GM23338 (cell line): ENCODE data around the gene ERRFI1. TPM values are rescaled to one million over a fixed set of nuclear protein-coding genes. Genes with fewer than 3 reads are reported as not detected.
A peak's percentile ranks its signal among the peaks of the same experiment; 100 is the strongest.

ENCODE experiments used
- ATAC-seq: fragments of 200-7000 bp; cut with Tn5 transposase; 3 replicates; pipeline ENCODE4 v1.9.1; 2020
- DNase-seq: peaks from one replicate; pipeline ENCODE4 v3.0.0-alpha.2; 2015; ENCODE audit warnings: low spot score
- H2AFZ ChIP-seq: fragments of 200-600 bp; sonication (generic); 2 replicates; pipeline ENCODE4 v1.8.0; 2016; ENCODE audit warnings: antibody characterized with exemption, mild to moderate bottlenecking, moderate library complexity
- H3F3A ChIP-seq: fragments of 200-600 bp; sonication (generic); replicated peaks from 2 replicates; pipeline ENCODE4 v1.8.0; 2017; ENCODE audit warnings: antibody characterized with exemption, mixed run types, low read depth
- H3K27ac ChIP-seq: fragments of 200-600 bp; sonication (generic); 2 replicates; pipeline ENCODE4 v1.6.1; 2016; ENCODE audit warnings: low read depth
- H3K27me3 ChIP-seq: fragments of 200-600 bp; sonication (generic); 2 replicates; pipeline ENCODE4 v1.8.0; 2016; ENCODE audit warnings: mild to moderate bottlenecking, mixed run types, moderate library complexity; ENCODE audit not compliant: insufficient read depth
- H3K36me3 ChIP-seq: fragments of 200-600 bp; sonication (generic); 2 replicates; pipeline ENCODE4 v1.8.0; 2016; ENCODE audit warnings: mild to moderate bottlenecking; ENCODE audit not compliant: insufficient read depth
- H3K4me1 ChIP-seq: fragments of 200-600 bp; sonication (generic); 2 replicates; pipeline ENCODE4 v1.8.0; 2016; ENCODE audit warnings: mild to moderate bottlenecking, moderate library complexity; ENCODE audit not compliant: insufficient read depth
- H3K4me2 ChIP-seq: fragments of 200-600 bp; sonication (generic); 2 replicates; pipeline ENCODE4 v1.7.1; 2017; ENCODE audit warnings: mixed run types
- H3K4me3 ChIP-seq: fragments of 200-600 bp; sonication (generic); 2 replicates; pipeline ENCODE4 v1.6.1; 2016; ENCODE audit warnings: mixed run types
- H3K79me2 ChIP-seq: fragments of 200-600 bp; sonication (generic); replicated peaks from 2 replicates; pipeline ENCODE4 v1.8.0; 2017; ENCODE audit warnings: mild to moderate bottlenecking; ENCODE audit not compliant: insufficient read depth
- H3K9me2 ChIP-seq: fragments of 200-600 bp; sonication (generic); 2 replicates; pipeline ENCODE4 v1.8.0; 2017; ENCODE audit not compliant: insufficient read depth
- H4K20me1 ChIP-seq: fragments of 200-600 bp; sonication (generic); replicated peaks from 2 replicates; pipeline ENCODE4 v1.8.0; 2017; ENCODE audit warnings: mild to moderate bottlenecking; ENCODE audit not compliant: insufficient read depth
- H3K27ac Mint-ChIP-seq: 2 replicates; pipeline ENCODE4 v1.8.0; 2020; ENCODE audit warnings: inconsistent platforms, mild to moderate bottlenecking, moderate library complexity, mixed read lengths
- H3K27me3 Mint-ChIP-seq: 3 replicates; pipeline ENCODE4 v1.8.0; 2022; ENCODE audit warnings: low read depth, mild to moderate bottlenecking, moderate library complexity, mixed read lengths, inconsistent platforms; ENCODE audit not compliant: insufficient read depth, poor library complexity
- H3K36me3 Mint-ChIP-seq: 3 replicates; pipeline ENCODE4 v1.8.0; 2021; ENCODE audit warnings: low read depth, mild to moderate bottlenecking, inconsistent platforms, moderate library complexity, mixed read lengths
- H3K4me1 Mint-ChIP-seq: 3 replicates; pipeline ENCODE4 v1.8.0; 2020; ENCODE audit warnings: mild to moderate bottlenecking, inconsistent platforms, mixed read lengths
- H3K4me3 Mint-ChIP-seq: 3 replicates; pipeline ENCODE4 v1.8.0; 2021; ENCODE audit warnings: moderate library complexity, mild to moderate bottlenecking, inconsistent platforms, mixed read lengths
- H3K9me3 Mint-ChIP-seq: 3 replicates; pipeline ENCODE4 v1.8.0; 2020; ENCODE audit warnings: moderate library complexity, mild to moderate bottlenecking, inconsistent platforms, mixed read lengths
- CREB1 ChIP-seq: fragments of 250-450 bp; sonication (Bioruptor Pico); IDR thresholded peaks from 2 replicates; pipeline ENCODE4 v1.5.0; 2020; ENCODE audit warnings: low read depth, mild to moderate bottlenecking, moderate library complexity
- EZH2 ChIP-seq: fragments of 200-600 bp; sonication (generic); IDR thresholded peaks from one replicate; pipeline ENCODE4 v1.8.0; 2017; ENCODE audit warnings: antibody characterized with exemption, mild to moderate bottlenecking, low read depth; ENCODE audit not compliant: unreplicated experiment
- EZH2phosphoT487 ChIP-seq: fragments of 200-600 bp; sonication (generic); IDR thresholded peaks from one replicate; pipeline ENCODE4 v1.8.1; 2018; ENCODE audit warnings: antibody characterized with exemption; ENCODE audit not compliant: unreplicated experiment
- JUNB ChIP-seq: IDR thresholded peaks from one replicate; pipeline ENCODE4 v1.6.1; 2016; ENCODE audit warnings: antibody characterized with exemption; ENCODE audit not compliant: unreplicated experiment
- NANOG ChIP-seq: IDR thresholded peaks from 2 replicates; pipeline ENCODE4 v1.6.1; 2016; ENCODE audit warnings: antibody characterized with exemption, borderline replicate concordance
- POLR2AphosphoS5 ChIP-seq: IDR thresholded peaks from 2 replicates; pipeline ENCODE4 v1.6.1; 2016; ENCODE audit warnings: antibody characterized with exemption, low read depth
- STAT1 ChIP-seq: IDR thresholded peaks from one replicate; pipeline ENCODE4 v1.6.1; 2016; ENCODE audit warnings: antibody characterized with exemption; ENCODE audit not compliant: unreplicated experiment
- ZNF114 ChIP-seq: fragments of 250-450 bp; sonication (Bioruptor Pico); IDR thresholded peaks from 2 replicates; pipeline ENCODE4 v1.5.0; 2020; ENCODE audit warnings: mild to moderate bottlenecking, moderate library complexity
- polyA plus RNA-seq: library from polyadenylated mRNA; unstranded; fragments of >200 nt; fragmentation: Nextera tagmentation; extraction: Ambion mirVana; gene quantifications from 2 replicates; pipeline ENCODE4 v1.2.1, GENCODE V29; 2016
- total RNA-seq: library from RNA; depleted of rRNA; stranded (reverse); fragments of >200 nt; shearing (Covaris generic); gene quantifications from 2 replicates; pipeline ENCODE4 v1.2.3, GENCODE V29; 2014
- TF ChIP-seq, protein P1 (sequence below): fragments of 250-450 bp; sonication (Bioruptor Pico); IDR thresholded peaks from 2 replicates; pipeline ENCODE4 v1.5.0; 2020; ENCODE audit warnings: mild to moderate bottlenecking, moderate library complexity
- TF ChIP-seq, protein P2 (sequence below): IDR thresholded peaks from one replicate; pipeline ENCODE4 v1.6.1; 2018; ENCODE audit warnings: antibody characterized with exemption; ENCODE audit not compliant: unreplicated experiment
- TF ChIP-seq, protein P3 (sequence below), 2 experiments: fragments of 200-600 bp in 1 of 2; sonication (generic) in 1 of 2; conservative IDR thresholded peaks; 2 replicates each; pipeline versions ENCODE4 v1.5.1 to v1.6.1; 2016 to 2017; ENCODE audit warnings: antibody characterized with exemption in 2 of 2, low read depth in 2 of 2, mild to moderate bottlenecking in 2 of 2, moderate library complexity in 1 of 2
- TF ChIP-seq, protein P4 (sequence below): IDR thresholded peaks from 2 replicates; pipeline ENCODE4 v1.6.1; 2016; ENCODE audit warnings: antibody characterized with exemption

The ERRFI1 gene
- total and polyA plus RNA-seq, 2 experiments from 2014 or later, result 22.9 to 59.8 TPM

DNA sequence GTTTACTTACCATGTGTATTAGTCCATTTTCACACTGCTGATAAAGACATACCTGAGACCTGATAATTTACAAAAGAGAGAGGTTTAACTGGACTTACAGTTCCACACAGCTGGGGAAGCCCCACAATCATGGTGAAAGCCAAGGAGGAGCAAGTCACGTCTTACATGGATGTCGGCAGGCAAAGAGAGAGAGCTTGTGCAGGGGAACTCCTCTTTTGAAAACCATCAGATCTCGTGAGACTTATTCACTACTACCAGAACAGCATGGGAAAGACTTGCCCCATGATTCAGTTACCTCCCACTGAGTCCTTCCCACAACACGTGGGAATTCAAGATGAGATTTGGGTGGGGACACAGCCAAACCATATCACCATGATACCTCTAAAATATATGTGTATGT lies 39.3 kb upstream of the ERRFI1 start (continued):
- TF ChIP-seq CREB1 (no peak), EZH2 (no peak), JUNB (no peak)

DNA sequence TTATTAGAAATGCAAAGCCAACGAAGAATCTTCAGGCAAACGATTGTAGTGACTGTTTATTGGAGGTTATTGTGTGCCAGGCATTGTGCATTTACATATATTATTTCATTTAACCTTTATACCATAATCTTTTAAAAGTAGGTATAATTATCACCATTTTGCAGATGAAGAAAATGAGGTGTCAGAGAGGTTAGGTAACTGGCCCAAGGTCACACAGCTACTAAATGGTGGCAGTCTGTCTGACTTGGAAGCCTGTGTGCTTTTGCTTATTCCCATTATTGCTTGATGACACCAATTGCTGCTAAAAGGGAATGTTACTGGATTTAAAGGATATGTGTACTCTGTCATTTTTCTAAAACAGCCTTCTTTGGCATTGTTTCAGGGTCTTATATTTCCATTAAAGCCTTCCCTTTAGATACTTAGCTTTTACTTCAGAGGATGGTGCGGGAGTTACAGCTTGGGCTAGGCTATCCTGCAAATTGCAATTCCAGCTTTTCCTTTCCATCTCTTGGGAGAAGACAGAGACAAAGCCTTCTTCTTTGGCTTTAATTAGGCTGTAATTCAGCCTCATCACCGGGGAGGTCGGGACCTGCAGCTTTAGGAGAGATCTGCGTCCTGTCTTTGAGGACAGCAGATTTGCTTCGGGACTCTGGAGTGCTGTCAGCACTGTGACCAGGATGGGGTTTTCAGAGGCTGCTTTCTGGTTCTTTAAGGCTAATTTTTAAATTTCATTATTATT lies 37.4 kb upstream of the ERRFI1 start:
- peaks cover 3% of the 10 kb centered on the region; the same call in 2 of the 3 replicates for H3K9me3 Mint-ChIP-seq
- no peak for DNase-seq

More for the DNA sequence above, 37.4 kb upstream of the ERRFI1 start:
- Histone ChIP-seq H4K20me1 (no peaks in the 10 kb centered on the region), H3K4me3 (no peak overlapping the region), H3K4me2 (no peak overlapping the region), H3K36me3 (no peaks in the 10 kb centered on the region), H3K4me1 (peaks cover 8% of the 10 kb centered on the region), H3K9me2 (no peaks in the 10 kb centered on the region), H3K27me3 (no peaks in the 10 kb centered on the region), H3K79me2 (no peaks in the 10 kb centered on the region), H2AFZ (0 out of 2 replicates have a peak overlapping the region, but pooled peaks have one; percentile 29), H3K27ac (no peak overlapping the region), H3F3A (no peaks in the 10 kb centered on the region)
- no peak overlapping the region for H3K4me3 Mint-ChIP-seq
- TF ChIP-seq EZH2phosphoT487 (no peak), STAT1 (no peak), ZNF114 (no peak), JUNB (no peak), NANOG (no peak), EZH2 (no peak), CREB1 (no peak), POLR2AphosphoS5 (no peak)
- TF ChIP-seq, protein P1, sequence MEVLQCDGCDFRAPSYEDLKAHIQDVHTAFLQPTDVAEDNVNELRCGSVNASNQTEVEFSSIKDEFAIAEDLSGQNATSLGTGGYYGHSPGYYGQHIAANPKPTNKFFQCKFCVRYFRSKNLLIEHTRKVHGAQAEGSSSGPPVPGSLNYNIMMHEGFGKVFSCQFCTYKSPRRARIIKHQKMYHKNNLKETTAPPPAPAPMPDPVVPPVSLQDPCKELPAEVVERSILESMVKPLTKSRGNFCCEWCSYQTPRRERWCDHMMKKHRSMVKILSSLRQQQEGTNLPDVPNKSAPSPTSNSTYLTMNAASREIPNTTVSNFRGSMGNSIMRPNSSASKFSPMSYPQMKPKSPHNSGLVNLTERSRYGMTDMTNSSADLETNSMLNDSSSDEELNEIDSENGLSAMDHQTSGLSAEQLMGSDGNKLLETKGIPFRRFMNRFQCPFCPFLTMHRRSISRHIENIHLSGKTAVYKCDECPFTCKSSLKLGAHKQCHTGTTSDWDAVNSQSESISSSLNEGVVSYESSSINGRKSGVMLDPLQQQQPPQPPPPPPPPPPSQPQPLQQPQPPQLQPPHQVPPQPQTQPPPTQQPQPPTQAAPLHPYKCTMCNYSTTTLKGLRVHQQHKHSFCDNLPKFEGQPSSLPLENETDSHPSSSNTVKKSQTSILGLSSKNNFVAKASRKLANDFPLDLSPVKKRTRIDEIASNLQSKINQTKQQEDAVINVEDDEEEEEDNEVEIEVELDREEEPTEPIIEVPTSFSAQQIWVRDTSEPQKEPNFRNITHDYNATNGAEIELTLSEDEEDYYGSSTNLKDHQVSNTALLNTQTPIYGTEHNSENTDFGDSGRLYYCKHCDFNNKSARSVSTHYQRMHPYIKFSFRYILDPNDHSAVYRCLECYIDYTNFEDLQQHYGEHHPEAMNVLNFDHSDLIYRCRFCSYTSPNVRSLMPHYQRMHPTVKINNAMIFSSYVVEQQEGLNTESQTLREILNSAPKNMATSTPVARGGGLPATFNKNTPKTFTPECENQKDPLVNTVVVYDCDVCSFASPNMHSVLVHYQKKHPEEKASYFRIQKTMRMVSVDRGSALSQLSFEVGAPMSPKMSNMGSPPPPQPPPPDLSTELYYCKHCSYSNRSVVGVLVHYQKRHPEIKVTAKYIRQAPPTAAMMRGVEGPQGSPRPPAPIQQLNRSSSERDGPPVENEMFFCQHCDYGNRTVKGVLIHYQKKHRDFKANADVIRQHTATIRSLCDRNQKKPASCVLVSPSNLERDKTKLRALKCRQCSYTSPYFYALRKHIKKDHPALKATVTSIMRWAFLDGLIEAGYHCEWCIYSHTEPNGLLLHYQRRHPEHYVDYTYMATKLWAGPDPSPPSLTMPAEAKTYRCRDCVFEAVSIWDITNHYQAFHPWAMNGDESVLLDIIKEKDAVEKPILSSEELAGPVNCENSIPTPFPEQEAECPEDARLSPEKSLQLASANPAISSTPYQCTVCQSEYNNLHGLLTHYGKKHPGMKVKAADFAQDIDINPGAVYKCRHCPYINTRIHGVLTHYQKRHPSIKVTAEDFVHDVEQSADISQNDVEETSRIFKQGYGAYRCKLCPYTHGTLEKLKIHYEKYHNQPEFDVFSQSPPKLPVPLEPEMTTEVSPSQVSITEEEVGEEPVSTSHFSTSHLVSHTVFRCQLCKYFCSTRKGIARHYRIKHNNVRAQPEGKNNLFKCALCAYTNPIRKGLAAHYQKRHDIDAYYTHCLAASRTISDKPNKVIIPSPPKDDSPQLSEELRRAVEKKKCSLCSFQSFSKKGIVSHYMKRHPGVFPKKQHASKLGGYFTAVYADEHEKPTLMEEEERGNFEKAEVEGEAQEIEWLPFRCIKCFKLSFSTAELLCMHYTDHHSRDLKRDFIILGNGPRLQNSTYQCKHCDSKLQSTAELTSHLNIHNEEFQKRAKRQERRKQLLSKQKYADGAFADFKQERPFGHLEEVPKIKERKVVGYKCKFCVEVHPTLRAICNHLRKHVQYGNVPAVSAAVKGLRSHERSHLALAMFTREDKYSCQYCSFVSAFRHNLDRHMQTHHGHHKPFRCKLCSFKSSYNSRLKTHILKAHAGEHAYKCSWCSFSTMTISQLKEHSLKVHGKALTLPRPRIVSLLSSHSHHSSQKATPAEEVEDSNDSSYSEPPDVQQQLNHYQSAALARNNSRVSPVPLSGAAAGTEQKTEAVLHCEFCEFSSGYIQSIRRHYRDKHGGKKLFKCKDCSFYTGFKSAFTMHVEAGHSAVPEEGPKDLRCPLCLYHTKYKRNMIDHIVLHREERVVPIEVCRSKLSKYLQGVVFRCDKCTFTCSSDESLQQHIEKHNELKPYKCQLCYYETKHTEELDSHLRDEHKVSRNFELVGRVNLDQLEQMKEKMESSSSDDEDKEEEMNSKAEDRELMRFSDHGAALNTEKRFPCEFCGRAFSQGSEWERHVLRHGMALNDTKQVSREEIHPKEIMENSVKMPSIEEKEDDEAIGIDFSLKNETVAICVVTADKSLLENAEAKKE (CRISPR knock-in tag), result no peak
- TF ChIP-seq, protein P2, sequence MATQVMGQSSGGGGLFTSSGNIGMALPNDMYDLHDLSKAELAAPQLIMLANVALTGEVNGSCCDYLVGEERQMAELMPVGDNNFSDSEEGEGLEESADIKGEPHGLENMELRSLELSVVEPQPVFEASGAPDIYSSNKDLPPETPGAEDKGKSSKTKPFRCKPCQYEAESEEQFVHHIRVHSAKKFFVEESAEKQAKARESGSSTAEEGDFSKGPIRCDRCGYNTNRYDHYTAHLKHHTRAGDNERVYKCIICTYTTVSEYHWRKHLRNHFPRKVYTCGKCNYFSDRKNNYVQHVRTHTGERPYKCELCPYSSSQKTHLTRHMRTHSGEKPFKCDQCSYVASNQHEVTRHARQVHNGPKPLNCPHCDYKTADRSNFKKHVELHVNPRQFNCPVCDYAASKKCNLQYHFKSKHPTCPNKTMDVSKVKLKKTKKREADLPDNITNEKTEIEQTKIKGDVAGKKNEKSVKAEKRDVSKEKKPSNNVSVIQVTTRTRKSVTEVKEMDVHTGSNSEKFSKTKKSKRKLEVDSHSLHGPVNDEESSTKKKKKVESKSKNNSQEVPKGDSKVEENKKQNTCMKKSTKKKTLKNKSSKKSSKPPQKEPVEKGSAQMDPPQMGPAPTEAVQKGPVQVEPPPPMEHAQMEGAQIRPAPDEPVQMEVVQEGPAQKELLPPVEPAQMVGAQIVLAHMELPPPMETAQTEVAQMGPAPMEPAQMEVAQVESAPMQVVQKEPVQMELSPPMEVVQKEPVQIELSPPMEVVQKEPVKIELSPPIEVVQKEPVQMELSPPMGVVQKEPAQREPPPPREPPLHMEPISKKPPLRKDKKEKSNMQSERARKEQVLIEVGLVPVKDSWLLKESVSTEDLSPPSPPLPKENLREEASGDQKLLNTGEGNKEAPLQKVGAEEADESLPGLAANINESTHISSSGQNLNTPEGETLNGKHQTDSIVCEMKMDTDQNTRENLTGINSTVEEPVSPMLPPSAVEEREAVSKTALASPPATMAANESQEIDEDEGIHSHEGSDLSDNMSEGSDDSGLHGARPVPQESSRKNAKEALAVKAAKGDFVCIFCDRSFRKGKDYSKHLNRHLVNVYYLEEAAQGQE, result no peak
- TF ChIP-seq, protein P3, sequence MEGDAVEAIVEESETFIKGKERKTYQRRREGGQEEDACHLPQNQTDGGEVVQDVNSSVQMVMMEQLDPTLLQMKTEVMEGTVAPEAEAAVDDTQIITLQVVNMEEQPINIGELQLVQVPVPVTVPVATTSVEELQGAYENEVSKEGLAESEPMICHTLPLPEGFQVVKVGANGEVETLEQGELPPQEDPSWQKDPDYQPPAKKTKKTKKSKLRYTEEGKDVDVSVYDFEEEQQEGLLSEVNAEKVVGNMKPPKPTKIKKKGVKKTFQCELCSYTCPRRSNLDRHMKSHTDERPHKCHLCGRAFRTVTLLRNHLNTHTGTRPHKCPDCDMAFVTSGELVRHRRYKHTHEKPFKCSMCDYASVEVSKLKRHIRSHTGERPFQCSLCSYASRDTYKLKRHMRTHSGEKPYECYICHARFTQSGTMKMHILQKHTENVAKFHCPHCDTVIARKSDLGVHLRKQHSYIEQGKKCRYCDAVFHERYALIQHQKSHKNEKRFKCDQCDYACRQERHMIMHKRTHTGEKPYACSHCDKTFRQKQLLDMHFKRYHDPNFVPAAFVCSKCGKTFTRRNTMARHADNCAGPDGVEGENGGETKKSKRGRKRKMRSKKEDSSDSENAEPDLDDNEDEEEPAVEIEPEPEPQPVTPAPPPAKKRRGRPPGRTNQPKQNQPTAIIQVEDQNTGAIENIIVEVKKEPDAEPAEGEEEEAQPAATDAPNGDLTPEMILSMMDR (conservative IDR thresholded peaks at IDR 0.05; ENCODE audit: low read depth in 2 of 2), result no peak
- TF ChIP-seq, protein P4, sequence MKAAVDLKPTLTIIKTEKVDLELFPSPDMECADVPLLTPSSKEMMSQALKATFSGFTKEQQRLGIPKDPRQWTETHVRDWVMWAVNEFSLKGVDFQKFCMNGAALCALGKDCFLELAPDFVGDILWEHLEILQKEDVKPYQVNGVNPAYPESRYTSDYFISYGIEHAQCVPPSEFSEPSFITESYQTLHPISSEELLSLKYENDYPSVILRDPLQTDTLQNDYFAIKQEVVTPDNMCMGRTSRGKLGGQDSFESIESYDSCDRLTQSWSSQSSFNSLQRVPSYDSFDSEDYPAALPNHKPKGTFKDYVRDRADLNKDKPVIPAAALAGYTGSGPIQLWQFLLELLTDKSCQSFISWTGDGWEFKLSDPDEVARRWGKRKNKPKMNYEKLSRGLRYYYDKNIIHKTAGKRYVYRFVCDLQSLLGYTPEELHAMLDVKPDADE, result no peak
- H3K27me3 Mint-ChIP-seq, result peaks cover 1% of the 10 kb centered on the region
- H3K36me3 Mint-ChIP-seq, result no peaks in the 10 kb centered on the region; the same call in 2 of the 3 replicates
- no peak for ATAC-seq
- H3K4me1 Mint-ChIP-seq, result peaks cover 4% of the 10 kb centered on the region
- no peak overlapping the region for H3K27ac Mint-ChIP-seq
